ENCODE data around the gene GATD1.

- TF ChIP-seq CTCF (conservative IDR thresholded peaks at IDR 0.05; ENCODE audit: low read length), result no peak
- no peak for TF ChIP-seq EZH2phosphoT487 (IDR thresholded peaks at IDR 0.05; ENCODE audit: borderline replicate concordance, low read depth, low read length)
Observed at GRCh38 chr11:826836-827145, 49.5 kb upstream of the GATD1 start.
